IgD-negative memory B cell (primary cell): ENCODE data around the gene SV2C. TPM values are rescaled to one million over a fixed set of nuclear protein-coding genes. Genes with fewer than 3 reads are reported as not detected.

Experiments used
- H3K27ac Mint-ChIP-seq, 3 donors: one replicate each; pipeline ENCODE4 v1.8.0; 2020 to 2022; ENCODE audit warnings: mild to moderate bottlenecking in 3 of 3, mixed read lengths in 3 of 3, moderate library complexity in 1 of 3
- H3K27me3 Mint-ChIP-seq: one replicate; pipeline ENCODE4 v1.8.0; 2021; ENCODE audit warnings: mixed read lengths
- H3K36me3 Mint-ChIP-seq: one replicate; pipeline ENCODE4 v1.8.0; 2020; ENCODE audit warnings: mild to moderate bottlenecking, mixed read lengths
- H3K4me1 Mint-ChIP-seq, 3 donors: one replicate each; pipeline ENCODE4 v1.8.0; 2020 to 2022; ENCODE audit warnings: mixed read lengths in 3 of 3, mild to moderate bottlenecking in 1 of 3
- H3K4me3 Mint-ChIP-seq, 4 donors: one replicate each; pipeline ENCODE4 v1.8.0; 2020 to 2022; ENCODE audit warnings: mild to moderate bottlenecking in 4 of 4, mixed read lengths in 4 of 4, moderate library complexity in 3 of 4
- H3K9me3 Mint-ChIP-seq, 3 donors: one replicate each; pipeline ENCODE4 v1.8.0; 2020 to 2021; ENCODE audit warnings: mixed read lengths in 3 of 3, mild to moderate bottlenecking in 1 of 3
- polyA plus RNA-seq: library from polyadenylated mRNA; unstranded; fragments of 300-500 nt; fragmentation: Illumina TruSeq; gene quantifications from one replicate; pipeline ENCODE4 v1.2.3, GENCODE V29; 2021

SV2C gene
- polyA plus RNA-seq, 1 donor from 2014 or later, result not detected

GRCh38 chr5:76134646-76135045 is 51.5 kb downstream of the SV2C start:
- Mint-ChIP-seq H3K9me3 (peaks cover 0 to 4% (median 2%) of the 10 kb centered on the region in 3 donors), H3K27me3 (peaks cover 6% of the 10 kb centered on the region), H3K36me3 (no peaks in the 10 kb centered on the region), H3K27ac (no peak overlapping the region), H3K4me3 (no peak overlapping the region), H3K4me1 (no peaks in the 10 kb centered on the region)

- Mint-ChIP-seq H3K27me3 (peaks cover 1% of the 10 kb centered on the region), H3K27ac (no peak overlapping the region), H3K4me1 (no peaks in the 10 kb centered on the region), H3K36me3 (no peaks in the 10 kb centered on the region), H3K9me3 (no peaks in the 10 kb centered on the region), H3K4me3 (no peak overlapping the region)
Measured at GRCh38 chr5:76137887-76138542, 54.8 kb downstream of the SV2C start.

GRCh38 chr5:76143884-76144283 is 60.7 kb downstream of the SV2C start:
- Mint-ChIP-seq H3K4me1 (peaks cover 0 to 2% (median 0%) of the 10 kb centered on the region in 3 donors), H3K36me3 (no peaks in the 10 kb centered on the region), H3K9me3 (peaks cover 0 to 2% (median 0%) of the 10 kb centered on the region in 3 donors), H3K27ac (no peak overlapping the region), H3K27me3 (peaks cover 1% of the 10 kb centered on the region), H3K4me3 (no peak overlapping the region)

GRCh38 chr5:76144513-76145274 is 61.5 kb downstream of the SV2C start:
- H3K9me3 Mint-ChIP-seq, result peaks cover 0 to 2% (median 0%) of the 10 kb centered on the region in 3 donors
- no peaks in the 10 kb centered on the region for H3K36me3 Mint-ChIP-seq
- H3K27me3 Mint-ChIP-seq, result peaks cover 1% of the 10 kb centered on the region
- no peak overlapping the region for H3K27ac Mint-ChIP-seq
- H3K4me1 Mint-ChIP-seq, result peaks cover 0 to 2% (median 0%) of the 10 kb centered on the region in 3 donors
- H3K4me3 Mint-ChIP-seq, result no peak overlapping the region

GRCh38 chr5:76145945-76146344 is 62.8 kb downstream of the SV2C start:
- H3K36me3 Mint-ChIP-seq, result no peaks in the 10 kb centered on the region
- peaks cover 0 to 2% (median 0%) of the 10 kb centered on the region in 3 donors for H3K9me3 Mint-ChIP-seq
- no peak overlapping the region for H3K27ac Mint-ChIP-seq
- H3K4me3 Mint-ChIP-seq, result no peak overlapping the region
- H3K4me1 Mint-ChIP-seq, result peaks cover 0 to 2% (median 0%) of the 10 kb centered on the region in 3 donors
- peaks cover 1% of the 10 kb centered on the region for H3K27me3 Mint-ChIP-seq

GRCh38 chr5:76149636-76150035 is 66.5 kb downstream of the SV2C start:
- Mint-ChIP-seq H3K27ac (no peak overlapping the region), H3K36me3 (no peaks in the 10 kb centered on the region), H3K27me3 (peaks cover 7% of the 10 kb centered on the region), H3K9me3 (peaks cover 0 to 2% (median 0%) of the 10 kb centered on the region in 3 donors), H3K4me3 (no peak overlapping the region), H3K4me1 (peaks cover 0 to 2% (median 0%) of the 10 kb centered on the region in 3 donors)

- Mint-ChIP-seq H3K4me3 (no peak overlapping the region), H3K4me1 (no peaks in the 10 kb centered on the region), H3K9me3 (peaks cover under 1 to 10% (median 9%) of the 10 kb centered on the region in 3 donors), H3K27me3 (peaks cover 7% of the 10 kb centered on the region), H3K27ac (no peak overlapping the region), H3K36me3 (no peaks in the 10 kb centered on the region)
Measured at GRCh38 chr5:76152161-76152560, 69.0 kb downstream of the SV2C start.

- H3K36me3 Mint-ChIP-seq, result peaks cover 2% of the 10 kb centered on the region
- H3K9me3 Mint-ChIP-seq, result peaks cover 2 to 12% (median 11%) of the 10 kb centered on the region in 3 donors
- no peaks in the 10 kb centered on the region for H3K4me1 Mint-ChIP-seq
- no peak overlapping the region for H3K27ac Mint-ChIP-seq
- peaks cover 7% of the 10 kb centered on the region for H3K27me3 Mint-ChIP-seq
- no peak overlapping the region for H3K4me3 Mint-ChIP-seq
Measured at GRCh38 chr5:76152700-76153099, 69.5 kb downstream of the SV2C start.

GRCh38 chr5:76153271-76153670 is 70.1 kb downstream of the SV2C start:
- Mint-ChIP-seq H3K4me1 (no peaks in the 10 kb centered on the region), H3K4me3 (no peak overlapping the region), H3K36me3 (peaks cover 2% of the 10 kb centered on the region), H3K27ac (no peak overlapping the region), H3K27me3 (peaks cover 7% of the 10 kb centered on the region), H3K9me3 (peaks cover 2 to 12% (median 11%) of the 10 kb centered on the region in 3 donors)

- no peak overlapping the region for H3K27ac Mint-ChIP-seq
- peaks cover 2% of the 10 kb centered on the region for H3K36me3 Mint-ChIP-seq
- H3K4me1 Mint-ChIP-seq, result no peaks in the 10 kb centered on the region
- peaks cover 2 to 12% (median 11%) of the 10 kb centered on the region in 3 donors for H3K9me3 Mint-ChIP-seq
- H3K4me3 Mint-ChIP-seq, result no peak overlapping the region
- H3K27me3 Mint-ChIP-seq, result peaks cover 7% of the 10 kb centered on the region
Measured at GRCh38 chr5:76154009-76154690, 71.0 kb downstream of the SV2C start.

- H3K4me3 Mint-ChIP-seq, result no peak overlapping the region
Measured at GRCh38 chr5:76155536-76155935, 72.4 kb downstream of the SV2C start.

GRCh38 chr5:76162335-76162734 is 79.2 kb downstream of the SV2C start:
- Mint-ChIP-seq H3K27ac (no peak overlapping the region), H3K4me3 (no peak overlapping the region), H3K9me3 (peaks cover under 1 to 4% (median 1%) of the 10 kb centered on the region in 3 donors)

More at GRCh38 chr5:76155536-76155935, 72.4 kb downstream of the SV2C start:
- Mint-ChIP-seq H3K36me3 (peaks cover 2% of the 10 kb centered on the region), H3K9me3 (peaks cover 2 to 12% (median 11%) of the 10 kb centered on the region in 3 donors), H3K4me1 (no peaks in the 10 kb centered on the region), H3K27me3 (peaks cover 7% of the 10 kb centered on the region), H3K27ac (no peak overlapping the region)

GRCh38 chr5:76163111-76163628 is 80.0 kb downstream of the SV2C start:
- Mint-ChIP-seq H3K27me3 (peaks cover 2% of the 10 kb centered on the region), H3K9me3 (peaks cover 0 to 3% (median 1%) of the 10 kb centered on the region in 3 donors), H3K4me3 (no peak overlapping the region), H3K27ac (no peak overlapping the region), H3K36me3 (no peaks in the 10 kb centered on the region), H3K4me1 (no peaks in the 10 kb centered on the region)

More at GRCh38 chr5:76162335-76162734, 79.2 kb downstream of the SV2C start:
- Mint-ChIP-seq H3K36me3 (peaks cover under 1% of the 10 kb centered on the region), H3K4me1 (no peaks in the 10 kb centered on the region), H3K27me3 (peaks cover 2% of the 10 kb centered on the region)

- Mint-ChIP-seq H3K4me1 (no peaks in the 10 kb centered on the region), H3K4me3 (no peak overlapping the region), H3K36me3 (no peaks in the 10 kb centered on the region), H3K27me3 (peaks cover 2% of the 10 kb centered on the region), H3K9me3 (peaks cover 0 to 3% (median 1%) of the 10 kb centered on the region in 3 donors), H3K27ac (no peak overlapping the region)
Measured at GRCh38 chr5:76165029-76165428, 81.8 kb downstream of the SV2C start.
